ENCODE data around the gene MED25. TPM values are rescaled to one million over a fixed set of nuclear protein-coding genes. Genes with fewer than 3 reads are reported as not detected.

Gene MED25
- total RNA-seq (7.6 TPM), polyA plus RNA-seq (48.0 TPM)
- long read RNA-seq, donor 1: 0 reads
- long read RNA-seq, donor 2, partial matches to known transcripts: 0 of 5 reads
- long read RNA-seq, donor 2, other reads (novel, unspliced or antisense): 0 of 5 reads
- long read RNA-seq, donor 3, partial matches to known transcripts: 0 of 3 reads
- long read RNA-seq, donor 3, other reads (novel, unspliced or antisense): 0 of 3 reads
- long read RNA-seq, donor 4: 0 reads
- long read RNA-seq, donor 5, partial matches to known transcripts: 0 of 3 reads
- long read RNA-seq, donor 5, other reads (novel, unspliced or antisense): 0 of 3 reads
- long read RNA-seq, donor 6, transcript MED25-201 (18 exons, 2,332 nt): major isoform, 5 of 5 reads
- long read RNA-seq, donor 6, partial matches to known transcripts: 0 of 5 reads
- long read RNA-seq, donor 6, other reads (novel, unspliced or antisense): 0 of 5 reads
- long read RNA-seq, donor 7, partial matches to known transcripts: 0 of 2 reads
- long read RNA-seq, donor 7, other reads (novel, unspliced or antisense): 0 of 2 reads
- long read RNA-seq, donor 8, partial matches to known transcripts: 0 of 2 reads
- long read RNA-seq, donor 8, other reads (novel, unspliced or antisense): 0 of 2 reads
- long read RNA-seq, donor 9, partial matches to known transcripts: 0 of 1 reads
- long read RNA-seq, donor 9, other reads (novel, unspliced or antisense): 0 of 1 reads
- long read RNA-seq, donor 10, partial matches to known transcripts: 5 of 8 reads
- long read RNA-seq, donor 10, other reads (novel, unspliced or antisense): 0 of 8 reads

DNA sequence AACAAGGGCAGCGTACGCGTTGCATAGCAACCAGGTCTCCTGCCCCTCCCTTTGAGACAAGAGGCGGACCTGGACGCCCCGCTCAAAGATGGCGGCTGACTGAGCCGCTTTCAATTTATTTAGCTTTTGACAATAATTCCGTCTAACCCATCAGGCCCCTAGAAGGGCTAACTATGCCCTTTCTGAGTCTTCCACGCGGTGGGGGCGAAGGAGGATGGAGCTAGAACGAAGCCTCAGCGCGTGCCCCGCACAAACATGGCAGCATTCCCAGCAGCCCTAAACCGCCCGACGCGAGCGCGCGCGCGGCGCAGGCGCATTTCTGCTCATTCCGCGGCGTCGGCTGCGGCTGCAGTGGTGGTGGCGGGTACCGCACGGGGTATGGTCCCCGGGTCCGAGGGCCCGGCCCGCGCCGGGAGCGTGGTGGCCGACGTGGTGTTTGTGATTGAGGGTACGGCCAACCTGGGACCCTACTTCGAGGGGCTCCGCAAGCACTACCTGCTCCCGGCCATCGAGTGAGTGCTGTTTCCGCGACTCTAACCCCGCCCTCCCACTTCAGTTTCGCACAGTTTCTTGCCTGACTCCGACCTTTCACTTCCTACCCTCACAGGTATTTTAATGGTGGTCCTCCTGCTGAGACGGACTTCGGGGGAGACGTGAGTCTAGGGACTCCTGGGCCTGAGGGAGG, at the start of gene MED25:
MED25 (plus strand) TSS at position 326 of the 685 bp plus-strand sequence; CDS start at position 379, 53 bp downstream.
- Histone ChIP-seq H3K4me1 (ENCODE audit: control insufficient read depth in 2 of 2, insufficient read depth in 2 of 2, low read length in 2 of 2) (peaks cover 16 to 26% of the 10 kb centered on the region in 2 donors), H3K27me3 (ENCODE audit: control insufficient read depth in 2 of 2, insufficient read depth in 1 of 2, low read length in 1 of 2) (no peaks in the 10 kb centered on the region), H3K36me3 (ENCODE audit: control insufficient read depth in 2 of 2, insufficient read depth in 2 of 2, low read length in 1 of 2) (peaks cover 5 to 15% of the 10 kb centered on the region in 2 donors), H3K9me3 (ENCODE audit: control insufficient read depth in 2 of 2, insufficient read depth in 1 of 2, low read length in 1 of 2) (no peaks in the 10 kb centered on the region), H3K4me3 (ENCODE audit: low read length in 2 of 2) (peak within 1 kb of the TSS; percentile 87 to 92), H3K27ac (ENCODE audit: low read depth in 1 of 2, low read length in 1 of 2) (peak within 1 kb of the TSS; percentile 94 to 97)
- under 1% methylated on average over 57 of the region's 57 CpGs for WGBS
- DNase-seq (ENCODE audit: low read depth in 6 of 9, low spot score in 9 of 9): peak; percentile 80 to 95 (median 88)

DNA sequence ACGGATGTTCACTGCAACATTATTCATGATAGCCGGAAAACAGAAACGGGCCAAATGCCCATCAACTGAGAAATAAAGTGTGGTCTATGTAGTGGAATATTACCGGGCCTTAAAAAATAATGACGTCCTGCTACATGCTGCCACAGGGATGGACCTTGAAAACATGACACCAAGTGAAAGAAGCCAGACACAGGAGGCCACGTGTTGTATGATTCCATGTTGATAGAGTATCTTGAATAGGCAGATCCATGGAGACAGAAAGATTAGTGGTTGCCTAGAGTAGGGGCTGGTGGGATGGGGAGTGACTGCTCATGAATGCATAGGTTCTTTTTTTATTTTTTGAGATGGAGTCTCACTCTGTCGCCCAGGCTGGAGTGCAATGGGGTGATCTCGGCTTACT, 47.6 kb upstream of the MED25 start:
- peaks cover 16 to 21% of the 10 kb centered on the region in 2 donors for H3K4me1 ChIP-seq (ENCODE audit: control insufficient read depth in 2 of 2, insufficient read depth in 2 of 2, low read length in 2 of 2)
- WGBS: 96% methylated on average over 8 of the region's 8 CpGs
- no peak for DNase-seq (ENCODE audit: low read depth in 6 of 9, low spot score in 9 of 9)

GRCh38 chr19:49771674-49772139, 46.4 kb upstream of the MED25 start:
- Histone ChIP-seq H3K27ac (ENCODE audit: low read depth in 1 of 2, low read length in 1 of 2) (no peak overlapping the region), H3K27me3 (ENCODE audit: control insufficient read depth in 2 of 2, insufficient read depth in 1 of 2, low read length in 1 of 2) (no peaks in the 10 kb centered on the region), H3K4me3 (ENCODE audit: low read length in 2 of 2) (no peak overlapping the region), H3K9me3 (ENCODE audit: control insufficient read depth in 2 of 2, insufficient read depth in 1 of 2, low read length in 1 of 2) (no peaks in the 10 kb centered on the region), H3K36me3 (ENCODE audit: control insufficient read depth in 2 of 2, insufficient read depth in 2 of 2, low read length in 1 of 2) (peaks cover 10 to 12% of the 10 kb centered on the region in 2 donors), H3K4me1 (ENCODE audit: control insufficient read depth in 2 of 2, insufficient read depth in 2 of 2, low read length in 2 of 2) (peaks cover 11 to 14% of the 10 kb centered on the region in 2 donors)
- DNase-seq (ENCODE audit: low read depth in 6 of 9, low spot score in 9 of 9): no peak
- 93% methylated on average over 13 of the region's 13 CpGs for WGBS

More for the DNA sequence above, 47.6 kb upstream of the MED25 start:
- Histone ChIP-seq H3K27me3 (ENCODE audit: control insufficient read depth in 2 of 2, insufficient read depth in 1 of 2, low read length in 1 of 2) (no peaks in the 10 kb centered on the region), H3K9me3 (ENCODE audit: control insufficient read depth in 2 of 2, insufficient read depth in 1 of 2, low read length in 1 of 2) (no peaks in the 10 kb centered on the region), H3K36me3 (ENCODE audit: control insufficient read depth in 2 of 2, insufficient read depth in 2 of 2, low read length in 1 of 2) (peaks cover 2 to 4% of the 10 kb centered on the region in 2 donors), H3K27ac (ENCODE audit: low read depth in 1 of 2, low read length in 1 of 2) (no peak overlapping the region), H3K4me3 (ENCODE audit: low read length in 2 of 2) (no peak overlapping the region)

DNA sequence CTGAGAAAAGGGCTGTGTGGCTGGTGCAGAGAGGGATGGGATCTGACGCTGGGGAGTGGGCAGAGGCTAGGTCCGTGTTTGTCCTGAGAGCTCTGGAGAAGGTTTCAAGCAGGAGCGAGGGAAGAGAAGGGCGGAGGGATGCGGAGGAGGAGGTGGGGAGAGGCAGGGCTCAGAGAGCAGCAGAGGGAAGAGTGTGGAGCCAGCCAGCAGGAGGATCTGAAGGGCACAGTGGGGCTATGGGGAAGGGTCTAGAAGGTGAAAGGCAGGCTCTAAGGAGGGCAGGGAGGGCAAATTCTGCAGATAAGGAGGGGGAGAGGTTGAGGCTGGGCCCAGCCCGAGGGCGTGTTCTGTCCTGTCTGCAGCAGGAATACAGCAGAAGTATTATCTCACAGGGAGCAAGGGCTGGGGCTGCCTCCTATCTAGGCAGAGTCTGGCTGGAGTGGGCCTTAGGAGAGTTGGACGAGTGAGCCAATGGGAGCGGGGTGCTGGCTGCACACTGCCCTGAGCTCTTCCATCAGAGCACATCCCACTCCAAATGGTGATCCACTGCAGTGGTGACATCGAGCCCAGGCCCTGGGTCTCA, 45.1 kb upstream of the MED25 start:
- peaks cover 10 to 12% of the 10 kb centered on the region in 2 donors for H3K36me3 ChIP-seq (ENCODE audit: control insufficient read depth in 2 of 2, insufficient read depth in 2 of 2, low read length in 1 of 2)
- no peak overlapping the region for H3K27ac ChIP-seq (ENCODE audit: low read depth in 1 of 2, low read length in 1 of 2)
- 96% methylated on average over 10 of the region's 10 CpGs for WGBS
- DNase-seq (ENCODE audit: low read depth in 6 of 9, low spot score in 9 of 9): no peak
- no peaks in the 10 kb centered on the region for H3K27me3 ChIP-seq (ENCODE audit: control insufficient read depth in 2 of 2, insufficient read depth in 1 of 2, low read length in 1 of 2)
- peaks cover 5 to 7% of the 10 kb centered on the region in 2 donors for H3K4me1 ChIP-seq (ENCODE audit: control insufficient read depth in 2 of 2, insufficient read depth in 2 of 2, low read length in 2 of 2)
- H3K4me3 ChIP-seq (ENCODE audit: low read length in 2 of 2): no peak overlapping the region
- no peaks in the 10 kb centered on the region for H3K9me3 ChIP-seq (ENCODE audit: control insufficient read depth in 2 of 2, insufficient read depth in 1 of 2, low read length in 1 of 2)

DNA sequence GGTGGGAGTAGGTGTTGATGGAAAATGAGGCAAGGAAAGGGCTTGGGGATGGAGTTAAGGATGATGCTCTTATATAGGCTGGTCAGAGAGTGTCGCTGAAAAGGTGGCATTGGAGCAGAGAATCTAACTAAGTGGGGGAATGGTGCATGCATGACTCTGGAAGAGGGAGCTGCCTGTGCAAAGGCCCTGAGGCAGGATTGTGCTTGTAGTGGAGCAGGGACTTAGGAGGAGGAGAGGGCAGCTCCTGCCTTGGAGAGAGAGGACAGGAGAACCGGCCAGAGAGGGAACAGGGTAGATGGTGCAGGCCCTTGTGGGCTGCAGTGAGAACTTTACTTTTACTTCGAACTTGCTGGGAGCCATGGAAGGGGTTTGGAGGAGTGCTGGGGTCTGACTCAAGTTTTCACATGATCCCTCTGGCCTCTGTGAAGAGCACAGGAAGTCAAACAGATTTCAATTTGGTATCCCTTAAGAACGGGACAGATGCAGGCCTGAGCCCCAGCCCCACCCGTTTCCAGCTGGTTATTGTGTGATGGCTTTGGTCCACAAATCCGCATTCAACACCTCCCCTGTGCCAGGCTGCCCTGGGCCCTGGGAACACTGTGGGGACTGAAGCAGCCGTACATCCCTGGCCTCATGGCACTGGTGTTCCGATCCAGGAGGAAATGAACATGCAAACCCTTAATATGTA, 44.3 kb upstream of the MED25 start:
- H3K27me3 ChIP-seq (ENCODE audit: control insufficient read depth in 2 of 2, insufficient read depth in 1 of 2, low read length in 1 of 2): no peaks in the 10 kb centered on the region
- no peak for DNase-seq (ENCODE audit: low read depth in 6 of 9, low spot score in 9 of 9)
- H3K4me1 ChIP-seq (ENCODE audit: control insufficient read depth in 2 of 2, insufficient read depth in 2 of 2, low read length in 2 of 2): no peaks in the 10 kb centered on the region
- 94% methylated on average over 8 of the region's 8 CpGs for WGBS
- no peak overlapping the region for H3K27ac ChIP-seq (ENCODE audit: low read depth in 1 of 2, low read length in 1 of 2)
- no peaks in the 10 kb centered on the region for H3K9me3 ChIP-seq (ENCODE audit: control insufficient read depth in 2 of 2, insufficient read depth in 1 of 2, low read length in 1 of 2)
- peaks cover 10 to 12% of the 10 kb centered on the region in 2 donors for H3K36me3 ChIP-seq (ENCODE audit: control insufficient read depth in 2 of 2, insufficient read depth in 2 of 2, low read length in 1 of 2)
- H3K4me3 ChIP-seq (ENCODE audit: low read length in 2 of 2): no peak overlapping the region

GRCh38 chr19:49774969-49775368, 43.1 kb upstream of the MED25 start:
- Histone ChIP-seq H3K36me3 (ENCODE audit: control insufficient read depth in 2 of 2, insufficient read depth in 2 of 2, low read length in 1 of 2) (peaks cover 7 to 9% of the 10 kb centered on the region in 2 donors), H3K4me1 (ENCODE audit: control insufficient read depth in 2 of 2, insufficient read depth in 2 of 2, low read length in 2 of 2) (no peaks in the 10 kb centered on the region), H3K27me3 (ENCODE audit: control insufficient read depth in 2 of 2, insufficient read depth in 1 of 2, low read length in 1 of 2) (no peaks in the 10 kb centered on the region), H3K27ac (ENCODE audit: low read depth in 1 of 2, low read length in 1 of 2) (no peak overlapping the region), H3K4me3 (ENCODE audit: low read length in 2 of 2) (no peak overlapping the region), H3K9me3 (ENCODE audit: control insufficient read depth in 2 of 2, insufficient read depth in 1 of 2, low read length in 1 of 2) (no peaks in the 10 kb centered on the region)
- no peak for DNase-seq (ENCODE audit: low read depth in 6 of 9, low spot score in 9 of 9)
- 98% methylated on average over 8 of the region's 8 CpGs for WGBS

- Histone ChIP-seq H3K36me3 (ENCODE audit: control insufficient read depth in 2 of 2, insufficient read depth in 2 of 2, low read length in 1 of 2) (peaks cover 7 to 9% of the 10 kb centered on the region in 2 donors), H3K4me3 (ENCODE audit: low read length in 2 of 2) (no peak overlapping the region), H3K4me1 (ENCODE audit: control insufficient read depth in 2 of 2, insufficient read depth in 2 of 2, low read length in 2 of 2) (no peaks in the 10 kb centered on the region), H3K9me3 (ENCODE audit: control insufficient read depth in 2 of 2, insufficient read depth in 1 of 2, low read length in 1 of 2) (no peaks in the 10 kb centered on the region), H3K27ac (ENCODE audit: low read depth in 1 of 2, low read length in 1 of 2) (no peak overlapping the region), H3K27me3 (ENCODE audit: control insufficient read depth in 2 of 2, insufficient read depth in 1 of 2, low read length in 1 of 2) (no peaks in the 10 kb centered on the region)
- no peak for DNase-seq (ENCODE audit: low read depth in 6 of 9, low spot score in 9 of 9)
- 98% methylated on average over 20 of the region's 20 CpGs for WGBS
These were observed 42.2 kb upstream of the MED25 start for GRCh38 chr19:49775742-49776370.

GRCh38 chr19:49776371-49776764, 41.7 kb upstream of the MED25 start:
- Histone ChIP-seq H3K36me3 (ENCODE audit: control insufficient read depth in 2 of 2, insufficient read depth in 2 of 2, low read length in 1 of 2) (peaks cover 7 to 9% of the 10 kb centered on the region in 2 donors), H3K9me3 (ENCODE audit: control insufficient read depth in 2 of 2, insufficient read depth in 1 of 2, low read length in 1 of 2) (no peaks in the 10 kb centered on the region), H3K27me3 (ENCODE audit: control insufficient read depth in 2 of 2, insufficient read depth in 1 of 2, low read length in 1 of 2) (no peaks in the 10 kb centered on the region), H3K4me3 (ENCODE audit: low read length in 2 of 2) (no peak overlapping the region), H3K4me1 (ENCODE audit: control insufficient read depth in 2 of 2, insufficient read depth in 2 of 2, low read length in 2 of 2) (no peaks in the 10 kb centered on the region), H3K27ac (ENCODE audit: low read depth in 1 of 2, low read length in 1 of 2) (no peak overlapping the region)
- DNase-seq (ENCODE audit: low read depth in 6 of 9, low spot score in 9 of 9): no peak
- 95% methylated on average over 6 of the region's 6 CpGs for WGBS
